Hepatocyte (in vitro differentiated cells): ENCODE measurements around the gene AGBL1. TPM values are rescaled to one million over a fixed set of nuclear protein-coding genes. Genes with fewer than 3 reads are reported as not detected.

ENCODE experiments used
- DNase-seq: peaks from one replicate; pipeline ENCODE4 v3.0.0-alpha.2; 2016; ENCODE audit warnings: low spot score
- H2AFZ ChIP-seq: fragments of 200-600 bp; sonication (generic); 2 replicates; pipeline ENCODE4 v1.6.0; 2016; ENCODE audit warnings: antibody characterized with exemption, mild to moderate bottlenecking
- H3K27ac ChIP-seq: fragments of 200-600 bp; sonication (generic); 2 replicates; pipeline ENCODE4 v1.5.1; 2016; ENCODE audit warnings: mild to moderate bottlenecking
- H3K27me3 ChIP-seq: fragments of 200-600 bp; sonication (generic); 2 replicates; pipeline ENCODE4 v1.6.1; 2016
- H3K36me3 ChIP-seq: fragments of 200-600 bp; sonication (generic); replicated peaks from 2 replicates; pipeline ENCODE4 v1.5.1; 2016; ENCODE audit warnings: low read depth; ENCODE audit not compliant: insufficient read depth
- H3K4me1 ChIP-seq: fragments of 200-600 bp; sonication (generic); 2 replicates; pipeline ENCODE4 v1.5.1; 2016; ENCODE audit warnings: mild to moderate bottlenecking, moderate library complexity; ENCODE audit not compliant: insufficient read depth
- H3K4me2 ChIP-seq: fragments of 200-600 bp; sonication (generic); 2 replicates; pipeline ENCODE4 v1.6.0; 2016
- H3K4me3 ChIP-seq: fragments of 200-600 bp; sonication (generic); 2 replicates; pipeline ENCODE4 v1.5.1; 2016; ENCODE audit warnings: mild to moderate bottlenecking
- H3K79me2 ChIP-seq: fragments of 200-600 bp; sonication (generic); 2 replicates; pipeline ENCODE4 v1.6.0; 2017; ENCODE audit warnings: mild to moderate bottlenecking
- H3K9me2 ChIP-seq: fragments of 200-600 bp; sonication (generic); replicated peaks from 2 replicates; pipeline ENCODE4 v1.6.0; 2017; ENCODE audit warnings: mild to moderate bottlenecking; ENCODE audit not compliant: insufficient read depth
- H3K9me3 ChIP-seq: fragments of 200-600 bp; sonication (generic); 2 replicates; pipeline ENCODE4 v1.5.1; 2016; ENCODE audit warnings: low read depth, mild to moderate bottlenecking
- H4K20me1 ChIP-seq: fragments of 200-600 bp; sonication (generic); 2 replicates; pipeline ENCODE4 v1.6.0; 2016; ENCODE audit warnings: mild to moderate bottlenecking; ENCODE audit not compliant: insufficient read depth, poor library complexity, severe bottlenecking
- EZH2 ChIP-seq: fragments of 200-600 bp; sonication (generic); IDR thresholded peaks from 2 replicates; pipeline ENCODE4 v1.6.1; 2016; ENCODE audit warnings: antibody characterized with exemption, mild to moderate bottlenecking, borderline replicate concordance
- EZH2phosphoT487 ChIP-seq: fragments of 200-600 bp; sonication (generic); IDR thresholded peaks from one replicate; pipeline ENCODE4 v1.6.1; 2018; ENCODE audit warnings: antibody characterized with exemption, mild to moderate bottlenecking, low read depth, moderate library complexity; ENCODE audit not compliant: unreplicated experiment, severe bottlenecking
- WGBS: methylation state at CpG from one replicate; pipeline ENCODE4 v1.1.6; 2016; ENCODE audit warnings: low lambda C conversion rate; ENCODE audit errors: missing lambda C conversion rate; 5-methylcytosine and 5-hydroxymethylcytosine counted together
- polyA plus RNA-seq: library from polyadenylated mRNA; unstranded; fragments of >200 nt; fragmentation: Nextera tagmentation; extraction: Ambion mirVana; gene quantifications from 2 replicates; pipeline ENCODE4 v1.2.1, GENCODE V29; 2016
- total RNA-seq: library from RNA; depleted of rRNA; stranded (reverse); fragments of >200 nt; gene quantifications from 2 replicates; pipeline ENCODE4 v1.2.3, GENCODE V29; 2014
- TF ChIP-seq, protein P1 (sequence below): fragments of 200-600 bp; sonication (generic); IDR thresholded peaks from 2 replicates; pipeline ENCODE4 v1.5.1; 2016; ENCODE audit warnings: antibody characterized with exemption, mild to moderate bottlenecking; ENCODE audit not compliant: poor library complexity

Gene AGBL1
- total and polyA plus RNA-seq, 2 experiments from 2014 or later: not detected

DNA sequence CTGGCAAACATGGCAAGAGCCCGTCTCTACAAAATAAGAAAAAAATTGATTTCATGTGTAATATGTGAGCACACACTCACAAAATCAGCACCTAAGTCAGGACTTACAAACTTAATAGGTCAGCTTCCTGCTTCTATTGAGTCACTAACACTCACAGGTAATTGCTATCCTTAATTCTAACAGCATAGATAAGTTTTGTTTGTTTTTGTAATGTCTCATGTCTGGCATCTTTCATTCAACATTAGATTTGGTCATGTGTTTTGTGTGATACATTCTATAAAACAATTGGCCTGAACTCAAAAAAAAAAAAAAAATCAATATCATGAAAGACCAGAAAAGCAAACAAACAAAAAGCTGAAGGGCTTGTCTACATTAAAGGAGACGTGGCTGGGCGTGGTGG is 564.7 kb downstream of the AGBL1 start:
- 69% methylated on average over 3 of the region's 3 CpGs for WGBS
- no peak overlapping the region for H2AFZ ChIP-seq
- no peaks in the 10 kb centered on the region for H3K36me3 ChIP-seq
- H3K4me1 ChIP-seq: no peaks in the 10 kb centered on the region
- no peak for DNase-seq
- H3K79me2 ChIP-seq: no peaks in the 10 kb centered on the region
- no peak overlapping the region for H3K4me2 ChIP-seq
- TF ChIP-seq EZH2phosphoT487: no peak
- TF ChIP-seq EZH2: no peak
- TF ChIP-seq, protein P1, sequence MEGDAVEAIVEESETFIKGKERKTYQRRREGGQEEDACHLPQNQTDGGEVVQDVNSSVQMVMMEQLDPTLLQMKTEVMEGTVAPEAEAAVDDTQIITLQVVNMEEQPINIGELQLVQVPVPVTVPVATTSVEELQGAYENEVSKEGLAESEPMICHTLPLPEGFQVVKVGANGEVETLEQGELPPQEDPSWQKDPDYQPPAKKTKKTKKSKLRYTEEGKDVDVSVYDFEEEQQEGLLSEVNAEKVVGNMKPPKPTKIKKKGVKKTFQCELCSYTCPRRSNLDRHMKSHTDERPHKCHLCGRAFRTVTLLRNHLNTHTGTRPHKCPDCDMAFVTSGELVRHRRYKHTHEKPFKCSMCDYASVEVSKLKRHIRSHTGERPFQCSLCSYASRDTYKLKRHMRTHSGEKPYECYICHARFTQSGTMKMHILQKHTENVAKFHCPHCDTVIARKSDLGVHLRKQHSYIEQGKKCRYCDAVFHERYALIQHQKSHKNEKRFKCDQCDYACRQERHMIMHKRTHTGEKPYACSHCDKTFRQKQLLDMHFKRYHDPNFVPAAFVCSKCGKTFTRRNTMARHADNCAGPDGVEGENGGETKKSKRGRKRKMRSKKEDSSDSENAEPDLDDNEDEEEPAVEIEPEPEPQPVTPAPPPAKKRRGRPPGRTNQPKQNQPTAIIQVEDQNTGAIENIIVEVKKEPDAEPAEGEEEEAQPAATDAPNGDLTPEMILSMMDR: no peak
- H3K27me3 ChIP-seq: no peaks in the 10 kb centered on the region
- no peak overlapping the region for H3K4me3 ChIP-seq
- no peak overlapping the region for H3K27ac ChIP-seq
- no peaks in the 10 kb centered on the region for H4K20me1 ChIP-seq
- H3K9me2 ChIP-seq: no peaks in the 10 kb centered on the region
- no peaks in the 10 kb centered on the region for H3K9me3 ChIP-seq

GRCh38 chr15:86645925-86646500 is 566.3 kb downstream of the AGBL1 start:
- no peak overlapping the region for H2AFZ ChIP-seq
- no peaks in the 10 kb centered on the region for H3K4me1 ChIP-seq
- no peak for DNase-seq
- H3K27me3 ChIP-seq: no peaks in the 10 kb centered on the region
- no peak overlapping the region for H3K27ac ChIP-seq
- no peaks in the 10 kb centered on the region for H3K36me3 ChIP-seq
- no peaks in the 10 kb centered on the region for H3K9me3 ChIP-seq
- WGBS: 70% methylated on average over 7 of the region's 7 CpGs
- TF ChIP-seq EZH2 (no peak), EZH2phosphoT487 (no peak)
- TF ChIP-seq, protein P1: no peak
- H3K9me2 ChIP-seq: no peaks in the 10 kb centered on the region
- no peaks in the 10 kb centered on the region for H4K20me1 ChIP-seq
- H3K4me3 ChIP-seq: no peak overlapping the region
- no peak overlapping the region for H3K4me2 ChIP-seq
- H3K79me2 ChIP-seq: no peaks in the 10 kb centered on the region

GRCh38 chr15:86647810-86648440 is 568.3 kb downstream of the AGBL1 start:
- H3K36me3 ChIP-seq: no peaks in the 10 kb centered on the region
- no peaks in the 10 kb centered on the region for H3K9me3 ChIP-seq
- no peak overlapping the region for H2AFZ ChIP-seq
- no peak for TF ChIP-seq EZH2phosphoT487
- TF ChIP-seq, protein P1: no peak
- no peak for TF ChIP-seq EZH2
- no peak overlapping the region for H3K4me3 ChIP-seq
- no peaks in the 10 kb centered on the region for H3K79me2 ChIP-seq
- H3K4me1 ChIP-seq: no peaks in the 10 kb centered on the region
- H3K27ac ChIP-seq: no peak overlapping the region
- H3K27me3 ChIP-seq: no peaks in the 10 kb centered on the region
- no peaks in the 10 kb centered on the region for H4K20me1 ChIP-seq
- no peaks in the 10 kb centered on the region for H3K9me2 ChIP-seq
- H3K4me2 ChIP-seq: no peak overlapping the region
- no peak for DNase-seq
- WGBS: 87% methylated on average over 2 of the region's 2 CpGs
